ENCODE measurements around the gene TMEM221. TPM values are rescaled to one million over a fixed set of nuclear protein-coding genes. Genes with fewer than 3 reads are reported as not detected.

The TMEM221 gene
- total RNA-seq, 2 donors from 2014 or later: 3.5 to 4.8 TPM

- H3K27me3 Mint-ChIP-seq (ENCODE audit: insufficient read depth): peaks cover 7% of the 10 kb centered on the region
- 27 to 54% methylated on average over 8 to 19 of the region's 19 CpGs for WGBS, 2 experiments (ENCODE audit: insufficient coverage in 1 of 2, insufficient read length in 1 of 2)
These were observed 53.5 kb downstream of the TMEM221 start for GRCh38 chr19:17394891-17395415.

GRCh38 chr19:17393914-17394313 is 54.6 kb downstream of the TMEM221 start, which contains the start of gene CCDC194:
CCDC194 (minus strand) TSS chr19:17394196; CDS start chr19:17394158, 38 bp downstream.
- Histone ChIP-seq H3K4me1 (ENCODE audit: control insufficient read depth, insufficient read depth, low read length) (no peaks in the 10 kb centered on the region), H3K27me3 (ENCODE audit: control insufficient read depth, insufficient read depth, low read length, poor library complexity, severe bottlenecking) (no peaks in the 10 kb centered on the region), H3K27ac (ENCODE audit: low read depth, low read length) (no peak within 1 kb of the TSS), H3K36me3 (ENCODE audit: control insufficient read depth, insufficient read depth, low read length) (peaks cover 8% of the 10 kb centered on the region), H3K4me3 (ENCODE audit: low read length) (no peak within 1 kb of the TSS), H3K9ac (ENCODE audit: extremely low read depth, low read length, poor library complexity, severe bottlenecking) (no peak within 1 kb of the TSS), H3K9me3 (ENCODE audit: control insufficient read depth, low read length) (peaks cover 12% of the 10 kb centered on the region)
- Mint-ChIP-seq H3K27ac (no peak within 1 kb of the TSS), H3K4me1 (peaks cover 8% of the 10 kb centered on the region), H3K9me3 (peaks cover 10% of the 10 kb centered on the region), H3K36me3 (ENCODE audit: low read depth) (no peaks in the 10 kb centered on the region), H3K4me3 (no peak within 1 kb of the TSS), H3K27me3 (ENCODE audit: insufficient read depth) (peaks cover 17% of the 10 kb centered on the region)
- WGBS, 2 experiments (ENCODE audit: insufficient coverage in 1 of 2, insufficient read length in 1 of 2): 94% methylated on average over 27 to 41 of the region's 41 CpGs
- no peak for TF ChIP-seq CTCF (conservative IDR thresholded peaks at IDR 0.05)
- no peak for DNase-seq

More at GRCh38 chr19:17394891-17395415, 53.5 kb downstream of the TMEM221 start:
- peak; percentile 89 for DNase-seq
- H3K4me3 Mint-ChIP-seq: no peak overlapping the region
- H3K4me1 Mint-ChIP-seq: peaks cover 8% of the 10 kb centered on the region
- peak; percentile 85 for TF ChIP-seq CTCF (conservative IDR thresholded peaks at IDR 0.05)
- H3K9me3 Mint-ChIP-seq: peaks cover 2% of the 10 kb centered on the region
- Histone ChIP-seq H3K9ac (ENCODE audit: extremely low read depth, low read length, poor library complexity, severe bottlenecking) (no peak overlapping the region), H3K9me3 (ENCODE audit: control insufficient read depth, low read length) (peaks cover 1% of the 10 kb centered on the region), H3K27me3 (ENCODE audit: control insufficient read depth, insufficient read depth, low read length, poor library complexity, severe bottlenecking) (no peaks in the 10 kb centered on the region), H3K27ac (ENCODE audit: low read depth, low read length) (peak overlapping the region; percentile 49), H3K36me3 (ENCODE audit: control insufficient read depth, insufficient read depth, low read length) (peaks cover 8% of the 10 kb centered on the region), H3K4me3 (ENCODE audit: low read length) (no peak overlapping the region), H3K4me1 (ENCODE audit: control insufficient read depth, insufficient read depth, low read length) (no peaks in the 10 kb centered on the region)
- no peaks in the 10 kb centered on the region for H3K36me3 Mint-ChIP-seq (ENCODE audit: low read depth)
- H3K27ac Mint-ChIP-seq: peak overlapping the region; percentile 70

GRCh38 chr19:17393002-17393401 is 55.5 kb downstream of the TMEM221 start:
- peaks cover 8% of the 10 kb centered on the region for H3K4me1 Mint-ChIP-seq

More at GRCh38 chr19:17393002-17393401, 55.5 kb downstream of the TMEM221 start:
- Histone ChIP-seq H3K4me1 (ENCODE audit: control insufficient read depth, insufficient read depth, low read length) (no peaks in the 10 kb centered on the region), H3K9me3 (ENCODE audit: control insufficient read depth, low read length) (peaks cover 13% of the 10 kb centered on the region), H3K4me3 (ENCODE audit: low read length) (no peak overlapping the region), H3K27me3 (ENCODE audit: control insufficient read depth, insufficient read depth, low read length, poor library complexity, severe bottlenecking) (no peaks in the 10 kb centered on the region), H3K27ac (ENCODE audit: low read depth, low read length) (no peak overlapping the region), H3K36me3 (ENCODE audit: control insufficient read depth, insufficient read depth, low read length) (peaks cover 2% of the 10 kb centered on the region), H3K9ac (ENCODE audit: extremely low read depth, low read length, poor library complexity, severe bottlenecking) (no peak overlapping the region)
- Mint-ChIP-seq H3K4me3 (no peak overlapping the region), H3K27ac (no peak overlapping the region), H3K27me3 (ENCODE audit: insufficient read depth) (peaks cover 23% of the 10 kb centered on the region), H3K36me3 (ENCODE audit: low read depth) (no peaks in the 10 kb centered on the region), H3K9me3 (peaks cover 10% of the 10 kb centered on the region)
- TF ChIP-seq CTCF (conservative IDR thresholded peaks at IDR 0.05): no peak
- no peak for DNase-seq
- 71 to 90% methylated on average over 1 to 2 of the region's 2 CpGs for WGBS, 2 experiments (ENCODE audit: insufficient coverage in 1 of 2, insufficient read length in 1 of 2)
